ENCODE data around the gene LGALS7. TPM values are rescaled to one million over a fixed set of nuclear protein-coding genes. Genes with fewer than 3 reads are reported as not detected.

LGALS7 gene
- polyA plus RNA-seq, 1 donor from 2014 or later, result not detected

GRCh38 chr19:38734426-38735256, 38.7 kb downstream of the LGALS7 start:
- Histone ChIP-seq H3K36me3 (ENCODE audit: insufficient read depth, low read length) (no peaks in the 10 kb centered on the region), H3K27ac (ENCODE audit: low read length) (no peak overlapping the region), H3F3A (ENCODE audit: insufficient read depth, low read length, poor library complexity, severe bottlenecking) (no peaks in the 10 kb centered on the region), H3K4me2 (ENCODE audit: low read length) (no peak overlapping the region), H3K4me3 (ENCODE audit: low read length) (no peak overlapping the region), H2AFZ (ENCODE audit: low read depth, low read length) (no peak overlapping the region), H3K9me2 (ENCODE audit: insufficient read depth, low read length) (no peaks in the 10 kb centered on the region), H4K20me1 (ENCODE audit: insufficient read depth) (no peaks in the 10 kb centered on the region), H3K27me3 (ENCODE audit: insufficient read depth, low read depth, low read length) (peaks cover 12% of the 10 kb centered on the region), H3K9me3 (ENCODE audit: low read length) (no peaks in the 10 kb centered on the region), H3K79me2 (replicated peaks; ENCODE audit: insufficient read depth, low read length) (no peaks in the 10 kb centered on the region), H3K9ac (ENCODE audit: low read length) (no peak overlapping the region)
- no peak for TF ChIP-seq EP300 (conservative IDR thresholded peaks at IDR 0.05; ENCODE audit: poor library complexity, severe bottlenecking)
- TF ChIP-seq TAF1 (IDR thresholded peaks at IDR 0.05; ENCODE audit: low read depth), result no peak
- no peak for TF ChIP-seq MXI1 (conservative IDR thresholded peaks at IDR 0.05; ENCODE audit: poor library complexity, severe bottlenecking)
- no peak for TF ChIP-seq POLR2AphosphoS5 (IDR thresholded peaks at IDR 0.05)
- TF ChIP-seq, protein P1, sequence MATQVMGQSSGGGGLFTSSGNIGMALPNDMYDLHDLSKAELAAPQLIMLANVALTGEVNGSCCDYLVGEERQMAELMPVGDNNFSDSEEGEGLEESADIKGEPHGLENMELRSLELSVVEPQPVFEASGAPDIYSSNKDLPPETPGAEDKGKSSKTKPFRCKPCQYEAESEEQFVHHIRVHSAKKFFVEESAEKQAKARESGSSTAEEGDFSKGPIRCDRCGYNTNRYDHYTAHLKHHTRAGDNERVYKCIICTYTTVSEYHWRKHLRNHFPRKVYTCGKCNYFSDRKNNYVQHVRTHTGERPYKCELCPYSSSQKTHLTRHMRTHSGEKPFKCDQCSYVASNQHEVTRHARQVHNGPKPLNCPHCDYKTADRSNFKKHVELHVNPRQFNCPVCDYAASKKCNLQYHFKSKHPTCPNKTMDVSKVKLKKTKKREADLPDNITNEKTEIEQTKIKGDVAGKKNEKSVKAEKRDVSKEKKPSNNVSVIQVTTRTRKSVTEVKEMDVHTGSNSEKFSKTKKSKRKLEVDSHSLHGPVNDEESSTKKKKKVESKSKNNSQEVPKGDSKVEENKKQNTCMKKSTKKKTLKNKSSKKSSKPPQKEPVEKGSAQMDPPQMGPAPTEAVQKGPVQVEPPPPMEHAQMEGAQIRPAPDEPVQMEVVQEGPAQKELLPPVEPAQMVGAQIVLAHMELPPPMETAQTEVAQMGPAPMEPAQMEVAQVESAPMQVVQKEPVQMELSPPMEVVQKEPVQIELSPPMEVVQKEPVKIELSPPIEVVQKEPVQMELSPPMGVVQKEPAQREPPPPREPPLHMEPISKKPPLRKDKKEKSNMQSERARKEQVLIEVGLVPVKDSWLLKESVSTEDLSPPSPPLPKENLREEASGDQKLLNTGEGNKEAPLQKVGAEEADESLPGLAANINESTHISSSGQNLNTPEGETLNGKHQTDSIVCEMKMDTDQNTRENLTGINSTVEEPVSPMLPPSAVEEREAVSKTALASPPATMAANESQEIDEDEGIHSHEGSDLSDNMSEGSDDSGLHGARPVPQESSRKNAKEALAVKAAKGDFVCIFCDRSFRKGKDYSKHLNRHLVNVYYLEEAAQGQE (IDR thresholded peaks at IDR 0.05; ENCODE audit: borderline replicate concordance), result no peak
- TF ChIP-seq RAD21 (conservative IDR thresholded peaks at IDR 0.05), result no peak
- TF ChIP-seq, protein P2, sequence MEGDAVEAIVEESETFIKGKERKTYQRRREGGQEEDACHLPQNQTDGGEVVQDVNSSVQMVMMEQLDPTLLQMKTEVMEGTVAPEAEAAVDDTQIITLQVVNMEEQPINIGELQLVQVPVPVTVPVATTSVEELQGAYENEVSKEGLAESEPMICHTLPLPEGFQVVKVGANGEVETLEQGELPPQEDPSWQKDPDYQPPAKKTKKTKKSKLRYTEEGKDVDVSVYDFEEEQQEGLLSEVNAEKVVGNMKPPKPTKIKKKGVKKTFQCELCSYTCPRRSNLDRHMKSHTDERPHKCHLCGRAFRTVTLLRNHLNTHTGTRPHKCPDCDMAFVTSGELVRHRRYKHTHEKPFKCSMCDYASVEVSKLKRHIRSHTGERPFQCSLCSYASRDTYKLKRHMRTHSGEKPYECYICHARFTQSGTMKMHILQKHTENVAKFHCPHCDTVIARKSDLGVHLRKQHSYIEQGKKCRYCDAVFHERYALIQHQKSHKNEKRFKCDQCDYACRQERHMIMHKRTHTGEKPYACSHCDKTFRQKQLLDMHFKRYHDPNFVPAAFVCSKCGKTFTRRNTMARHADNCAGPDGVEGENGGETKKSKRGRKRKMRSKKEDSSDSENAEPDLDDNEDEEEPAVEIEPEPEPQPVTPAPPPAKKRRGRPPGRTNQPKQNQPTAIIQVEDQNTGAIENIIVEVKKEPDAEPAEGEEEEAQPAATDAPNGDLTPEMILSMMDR (IDR thresholded peaks at IDR 0.05; ENCODE audit: poor library complexity, severe bottlenecking), result no peak
- TF ChIP-seq EZH2 (IDR thresholded peaks at IDR 0.05; ENCODE audit: borderline replicate concordance, insufficient read depth, low read length, poor library complexity, severe bottlenecking), result no peak
- no peak for TF ChIP-seq SMC3 (conservative IDR thresholded peaks at IDR 0.05; ENCODE audit: poor library complexity)

DNA sequence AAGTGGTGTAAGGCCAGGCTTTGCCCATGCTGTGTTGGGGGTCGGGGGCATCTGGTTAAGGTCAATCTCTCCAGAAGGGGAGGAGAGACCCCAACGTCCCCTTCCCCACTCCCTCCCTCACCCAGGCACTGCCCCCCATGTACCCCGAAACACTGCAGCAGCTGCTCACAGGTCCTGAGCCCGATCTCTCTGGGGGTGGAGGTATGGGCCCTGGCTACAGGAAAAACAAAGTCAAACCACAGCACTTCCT, 39.2 kb downstream of the LGALS7 start:
- Histone ChIP-seq H3K27me3 (ENCODE audit: insufficient read depth, low read depth, low read length) (peaks cover 12% of the 10 kb centered on the region), H4K20me1 (ENCODE audit: insufficient read depth) (no peaks in the 10 kb centered on the region), H3K4me3 (ENCODE audit: low read length) (no peak overlapping the region), H3K9ac (ENCODE audit: low read length) (no peak overlapping the region), H2AFZ (ENCODE audit: low read depth, low read length) (no peak overlapping the region), H3K79me2 (replicated peaks; ENCODE audit: insufficient read depth, low read length) (no peaks in the 10 kb centered on the region), H3F3A (ENCODE audit: insufficient read depth, low read length, poor library complexity, severe bottlenecking) (no peaks in the 10 kb centered on the region), H3K27ac (ENCODE audit: low read length) (no peak overlapping the region), H3K9me2 (ENCODE audit: insufficient read depth, low read length) (no peaks in the 10 kb centered on the region), H3K36me3 (ENCODE audit: insufficient read depth, low read length) (no peaks in the 10 kb centered on the region), H3K9me3 (ENCODE audit: low read length) (no peaks in the 10 kb centered on the region), H3K4me2 (ENCODE audit: low read length) (no peak overlapping the region)
- TF ChIP-seq, protein P1 (IDR thresholded peaks at IDR 0.05; ENCODE audit: borderline replicate concordance), result no peak
- TF ChIP-seq TAF1 (IDR thresholded peaks at IDR 0.05; ENCODE audit: low read depth) (no peak), POLR2AphosphoS5 (IDR thresholded peaks at IDR 0.05) (no peak), SMC3 (conservative IDR thresholded peaks at IDR 0.05; ENCODE audit: poor library complexity) (no peak), RAD21 (conservative IDR thresholded peaks at IDR 0.05) (no peak), EP300 (conservative IDR thresholded peaks at IDR 0.05; ENCODE audit: poor library complexity, severe bottlenecking) (no peak), EZH2 (IDR thresholded peaks at IDR 0.05; ENCODE audit: borderline replicate concordance, insufficient read depth, low read length, poor library complexity, severe bottlenecking) (no peak), MXI1 (conservative IDR thresholded peaks at IDR 0.05; ENCODE audit: poor library complexity, severe bottlenecking) (no peak)
- TF ChIP-seq, protein P2 (IDR thresholded peaks at IDR 0.05; ENCODE audit: poor library complexity, severe bottlenecking), result no peak

Data from neural cell (in vitro differentiated cells).